Vagina (tissue), 2 donors: ENCODE data around the gene CNTN1. TPM values are rescaled to one million over a fixed set of nuclear protein-coding genes. Genes with fewer than 3 reads are reported as not detected.
A peak's percentile ranks its signal among the peaks of the same experiment; 100 is the strongest.

Experiments used
- DNase-seq, 2 donors: peaks; one replicate each; pipeline ENCODE4 v3.0.0-alpha.2; 2017; ENCODE audit errors: extremely low spot score in 2 of 2
- H3K27ac ChIP-seq: fragments of 200-600 bp; sonication (generic); one replicate; pipeline ENCODE4 v1.5.1; 2019
- H3K27me3 ChIP-seq: fragments of 200-600 bp; sonication (generic); one replicate; pipeline ENCODE4 v1.5.1; 2019
- H3K36me3 ChIP-seq, 2 donors: fragments of 200-600 bp; sonication (generic); one replicate each; pipeline ENCODE4 v1.5.1; 2017 to 2019
- H3K4me1 ChIP-seq: fragments of 200-600 bp; sonication (generic); one replicate; pipeline ENCODE4 v1.5.1; 2019
- H3K4me3 ChIP-seq, 2 donors: fragments of 200-600 bp; sonication (generic); 1 replicate in 1 of 2; 2 replicates in 1 of 2; pipeline ENCODE4 v1.5.1; 2016 to 2019
- H3K9me3 ChIP-seq: fragments of 200-600 bp; sonication (generic); one replicate; pipeline ENCODE4 v1.5.1; 2019
- POLR2A ChIP-seq, 2 donors: fragments of 450-650 bp; IDR thresholded peaks; one replicate each; pipeline ENCODE4 v1.6.1; 2017; ENCODE audit warnings: antibody characterized with exemption in 2 of 2, mild to moderate bottlenecking in 2 of 2, moderate library complexity in 2 of 2
- POLR2AphosphoS5 ChIP-seq, 2 donors: sonication (generic); formaldehyde crosslinking; IDR thresholded peaks; one replicate each; pipeline ENCODE4 v1.9.0; 2017; ENCODE audit warnings: antibody characterized with exemption in 2 of 2, mild to moderate bottlenecking in 2 of 2, low read depth in 1 of 2; ENCODE audit not compliant: insufficient read depth in 1 of 2
- intact Hi-C: fragments of 100-400 bp; cut with DNase I; formaldehyde crosslinking; loops from one replicate; pipeline ENCODE4 v1.15.1; 2023
- total RNA-seq: library from RNA; depleted of rRNA; stranded (reverse); fragments of >200 nt; gene quantifications from one replicate; pipeline ENCODE4 v1.2.3, GENCODE V29; 2016
- TF ChIP-seq, protein P1 (sequence below), 3 experiments: fragments of 450-650 bp in 2 of 3; fragments of 200-600 bp in 1 of 3; sonication (generic) in 1 of 3; IDR thresholded peaks; one replicate each; pipeline ENCODE4 v1.5.1; 2017 to 2019; ENCODE audit warnings: antibody characterized with exemption in 3 of 3, mild to moderate bottlenecking in 2 of 3, moderate library complexity in 2 of 3

Gene CNTN1
- total RNA-seq, 1 donor from 2014 or later, result 15.2 TPM

DNA sequence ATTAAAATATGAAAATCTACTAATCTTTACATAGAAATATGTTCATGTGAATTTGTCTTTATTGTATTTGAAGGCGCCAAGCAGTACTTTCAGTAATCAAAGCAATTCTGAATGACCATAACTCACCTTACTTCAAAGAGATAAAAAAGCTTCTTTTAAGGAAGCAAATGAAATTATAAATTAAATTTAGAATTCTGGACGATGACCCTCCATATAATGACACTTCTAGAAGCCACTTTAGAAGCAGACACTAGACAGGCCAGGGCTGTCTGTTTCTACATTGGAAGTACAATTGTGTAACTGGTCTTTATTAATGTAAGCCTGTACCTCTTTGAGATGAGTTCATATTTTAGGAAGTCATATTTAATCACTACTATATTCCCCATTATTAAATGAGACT is 222.9 kb downstream of the CNTN1 start:
- H3K4me3 ChIP-seq, result no peak overlapping the region
- DNase-seq, result no peak
- H3K27ac ChIP-seq, result no peak overlapping the region
- intact Hi-C loops, result no loop called here
- H3K9me3 ChIP-seq, result no peaks in the 10 kb centered on the region
- H3K4me1 ChIP-seq, result no peaks in the 10 kb centered on the region
- H3K36me3 ChIP-seq, result no peaks in the 10 kb centered on the region
- no peak for TF ChIP-seq POLR2A (IDR thresholded peaks at IDR 0.05)
- no peak for TF ChIP-seq POLR2AphosphoS5 (IDR thresholded peaks at IDR 0.05; ENCODE audit: insufficient read depth in 1 of 2, low read depth in 1 of 2)
- H3K27me3 ChIP-seq, result no peaks in the 10 kb centered on the region

DNA sequence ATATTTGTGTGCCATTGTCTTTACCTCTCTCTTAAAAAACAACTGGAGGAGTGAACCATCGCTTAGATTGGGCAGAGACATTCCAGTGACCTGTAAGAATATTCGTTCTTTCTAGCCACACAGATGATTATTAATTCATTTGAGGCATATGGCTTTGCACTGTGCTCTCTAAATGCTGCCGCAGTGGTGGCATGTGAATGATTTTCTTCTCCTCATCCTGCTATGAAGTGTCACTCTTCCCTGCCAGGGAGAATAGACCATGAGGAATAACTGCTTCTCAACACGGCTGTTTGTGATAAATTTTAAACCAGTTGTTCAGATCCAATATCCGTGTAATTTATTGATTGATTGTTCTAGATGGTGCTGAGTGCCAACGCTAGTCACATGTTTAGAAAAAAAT is 225.3 kb downstream of the CNTN1 start:
- no peaks in the 10 kb centered on the region for H3K4me1 ChIP-seq
- H3K9me3 ChIP-seq, result no peaks in the 10 kb centered on the region
- H3K27me3 ChIP-seq, result no peaks in the 10 kb centered on the region
- H3K27ac ChIP-seq, result no peak overlapping the region
- DNase-seq, result no peak
- intact Hi-C loops, result no loop called here
- no peaks in the 10 kb centered on the region for H3K36me3 ChIP-seq
- TF ChIP-seq POLR2A (IDR thresholded peaks at IDR 0.05), result no peak
- TF ChIP-seq POLR2AphosphoS5 (IDR thresholded peaks at IDR 0.05; ENCODE audit: insufficient read depth in 1 of 2, low read depth in 1 of 2), result no peak
- TF ChIP-seq, protein P1, sequence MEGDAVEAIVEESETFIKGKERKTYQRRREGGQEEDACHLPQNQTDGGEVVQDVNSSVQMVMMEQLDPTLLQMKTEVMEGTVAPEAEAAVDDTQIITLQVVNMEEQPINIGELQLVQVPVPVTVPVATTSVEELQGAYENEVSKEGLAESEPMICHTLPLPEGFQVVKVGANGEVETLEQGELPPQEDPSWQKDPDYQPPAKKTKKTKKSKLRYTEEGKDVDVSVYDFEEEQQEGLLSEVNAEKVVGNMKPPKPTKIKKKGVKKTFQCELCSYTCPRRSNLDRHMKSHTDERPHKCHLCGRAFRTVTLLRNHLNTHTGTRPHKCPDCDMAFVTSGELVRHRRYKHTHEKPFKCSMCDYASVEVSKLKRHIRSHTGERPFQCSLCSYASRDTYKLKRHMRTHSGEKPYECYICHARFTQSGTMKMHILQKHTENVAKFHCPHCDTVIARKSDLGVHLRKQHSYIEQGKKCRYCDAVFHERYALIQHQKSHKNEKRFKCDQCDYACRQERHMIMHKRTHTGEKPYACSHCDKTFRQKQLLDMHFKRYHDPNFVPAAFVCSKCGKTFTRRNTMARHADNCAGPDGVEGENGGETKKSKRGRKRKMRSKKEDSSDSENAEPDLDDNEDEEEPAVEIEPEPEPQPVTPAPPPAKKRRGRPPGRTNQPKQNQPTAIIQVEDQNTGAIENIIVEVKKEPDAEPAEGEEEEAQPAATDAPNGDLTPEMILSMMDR (IDR thresholded peaks at IDR 0.05), result no peak
- no peak overlapping the region for H3K4me3 ChIP-seq

DNA sequence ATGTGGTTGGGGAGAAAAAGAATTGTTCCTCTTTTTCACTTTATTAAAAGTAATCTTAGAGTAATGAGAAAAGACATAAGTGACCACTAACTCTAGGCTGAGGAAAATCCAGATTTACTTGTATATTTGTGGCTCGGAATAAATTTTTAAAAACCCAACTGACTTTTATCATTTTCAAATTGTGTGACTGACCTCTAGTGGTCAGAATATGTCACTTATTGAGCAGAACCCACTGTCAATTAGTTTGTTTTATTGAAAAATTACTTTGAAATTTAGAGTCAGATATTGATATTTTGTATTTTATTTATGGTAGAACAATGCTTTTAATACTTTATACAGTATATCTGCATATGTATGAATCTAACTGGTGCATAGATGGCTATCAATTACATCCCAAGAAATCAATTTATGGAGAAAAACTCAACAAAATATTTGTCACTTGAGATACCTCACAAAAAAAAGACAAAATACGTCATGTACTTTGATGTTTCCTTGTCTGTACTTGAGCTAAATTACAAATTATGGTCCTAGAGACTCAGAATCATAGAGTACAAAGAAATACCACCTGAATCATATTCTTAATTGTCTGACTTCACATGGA is 229.4 kb downstream of the CNTN1 start:
- no peaks in the 10 kb centered on the region for H3K27me3 ChIP-seq
- H3K36me3 ChIP-seq, result no peaks in the 10 kb centered on the region
- TF ChIP-seq, protein P1 (IDR thresholded peaks at IDR 0.05), result peak; percentile 16 to 65 (median 52)
- TF ChIP-seq POLR2A (IDR thresholded peaks at IDR 0.05) (no peak), POLR2AphosphoS5 (IDR thresholded peaks at IDR 0.05; ENCODE audit: insufficient read depth in 1 of 2, low read depth in 1 of 2) (no peak)
- no peak overlapping the region for H3K27ac ChIP-seq
- no peaks in the 10 kb centered on the region for H3K4me1 ChIP-seq
- H3K4me3 ChIP-seq, result no peak overlapping the region
- intact Hi-C loops, result loop anchor here (5.0 kb wide), 1 partner anchor 299 kb away; no protein-coding TSS in a partner anchor
- no peak for DNase-seq
- H3K9me3 ChIP-seq, result no peaks in the 10 kb centered on the region

DNA sequence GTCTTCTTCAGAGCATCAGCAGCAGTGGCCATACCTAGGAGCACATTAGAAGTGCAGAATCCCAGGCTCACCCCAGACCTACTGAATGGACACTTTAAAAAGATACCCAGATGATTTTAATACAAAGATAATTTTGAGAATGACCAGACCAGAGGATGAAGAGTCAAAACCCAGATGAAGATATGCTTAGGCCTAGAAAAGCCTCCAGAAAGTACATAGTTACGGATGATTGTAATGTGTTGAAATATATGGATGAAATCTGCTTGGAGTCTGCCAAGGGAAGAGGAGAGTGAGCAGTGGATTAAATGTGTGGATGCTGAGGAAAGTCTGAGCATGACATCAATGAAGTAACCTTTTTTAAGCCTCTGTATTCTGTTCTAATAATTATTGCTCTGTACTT is 245.7 kb downstream of the CNTN1 start:
- Histone ChIP-seq H3K9me3 (no peaks in the 10 kb centered on the region), H3K27me3 (no peaks in the 10 kb centered on the region), H3K36me3 (no peaks in the 10 kb centered on the region), H3K27ac (no peak overlapping the region), H3K4me3 (no peak overlapping the region), H3K4me1 (no peaks in the 10 kb centered on the region)
- DNase-seq, result no peak
- intact Hi-C loops, result no loop called here
- TF ChIP-seq POLR2AphosphoS5 (IDR thresholded peaks at IDR 0.05; ENCODE audit: insufficient read depth in 1 of 2, low read depth in 1 of 2) (no peak), POLR2A (IDR thresholded peaks at IDR 0.05) (no peak)
- TF ChIP-seq, protein P1 (IDR thresholded peaks at IDR 0.05), result no peak

DNA sequence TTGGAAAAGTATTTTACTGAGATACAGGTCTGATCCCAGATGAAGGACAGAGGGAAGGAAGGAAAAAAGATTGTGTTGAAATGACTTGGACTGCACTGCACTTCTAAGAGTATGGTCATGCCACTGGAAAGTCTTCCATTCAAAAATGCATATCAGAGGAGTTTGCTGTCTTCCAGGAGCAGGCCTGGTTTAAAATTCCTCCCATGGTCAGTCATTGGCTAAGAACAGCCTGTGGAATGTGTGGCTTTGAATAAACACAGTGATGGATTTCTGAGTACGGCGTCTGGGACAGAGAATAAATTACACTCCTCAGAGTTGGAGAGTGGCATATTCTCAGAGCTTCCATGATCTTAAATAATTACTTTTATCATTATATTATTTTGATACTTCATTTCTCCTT is 250.1 kb downstream of the CNTN1 start:
- Histone ChIP-seq H3K27ac (no peak overlapping the region), H3K4me1 (no peaks in the 10 kb centered on the region), H3K27me3 (no peaks in the 10 kb centered on the region), H3K9me3 (no peaks in the 10 kb centered on the region), H3K36me3 (no peaks in the 10 kb centered on the region), H3K4me3 (no peak overlapping the region)
- TF ChIP-seq POLR2AphosphoS5 (IDR thresholded peaks at IDR 0.05; ENCODE audit: insufficient read depth in 1 of 2, low read depth in 1 of 2) (no peak), POLR2A (IDR thresholded peaks at IDR 0.05) (no peak)
- TF ChIP-seq, protein P1 (IDR thresholded peaks at IDR 0.05), result no peak
- intact Hi-C loops, result no loop called here
- no peak for DNase-seq
